ENCODE measurements around the gene RIN1.
"Not testable (repeated sequence)": the region's sequence is repeated elsewhere in the genome, so short reads cannot be mapped to it uniquely, and the experiment has no call there.

Gene RIN1

DNA sequence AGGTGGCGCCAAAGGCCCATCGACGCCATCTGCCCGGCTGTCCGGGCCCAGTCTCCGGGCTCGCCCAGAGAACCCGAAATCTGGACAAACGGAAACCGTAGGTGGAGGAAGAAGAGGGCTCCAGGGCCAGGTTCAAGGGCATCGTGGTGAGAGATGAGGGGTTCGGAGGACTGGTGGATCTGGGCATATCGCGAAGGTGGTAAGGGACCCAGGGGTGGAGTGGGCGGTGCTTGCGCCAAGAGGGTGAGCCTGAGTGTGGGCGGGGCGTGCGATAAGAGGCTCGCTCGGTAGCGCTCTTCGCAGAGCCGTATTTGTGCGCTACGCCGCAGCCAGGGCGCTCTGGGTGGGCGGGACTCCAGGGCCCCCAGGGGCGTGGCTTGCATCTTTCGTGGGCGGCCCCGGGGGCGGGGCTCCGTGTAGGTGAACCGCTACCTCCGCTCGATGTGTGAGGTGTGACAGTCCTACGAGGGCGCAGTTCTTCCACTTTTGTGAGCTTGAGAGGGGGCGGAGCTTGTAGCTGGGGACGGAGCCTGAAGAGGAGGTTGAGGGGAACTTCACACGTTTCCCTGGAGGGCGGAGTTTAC lies 24.2 kb downstream of the RIN1 start:
- Histone ChIP-seq H2AFZ (ENCODE audit: low read length) (peak overlapping the region; percentile 93), H3K27ac (replicated peaks; ENCODE audit: low read length) (peak overlapping the region; percentile 65), H3K36me3 (replicated peaks in 1 of 2; ENCODE audit: control insufficient read depth in 2 of 2, insufficient read depth in 2 of 2, low read length in 2 of 2) (no peaks in the 10 kb centered on the region), H3K4ac (ENCODE audit: low read length) (no peak overlapping the region), H4K8ac (ENCODE audit: low read depth, low read length) (no peak overlapping the region), H3K4me3 (ENCODE audit: low read length in 2 of 2) (peak overlapping the region; percentile 56 to 82), H3K14ac (ENCODE audit: low read length) (no peak overlapping the region), H3K18ac (ENCODE audit: low read length) (peak overlapping the region; percentile 73), H3K79me1 (ENCODE audit: low read depth, low read length) (no peaks in the 10 kb centered on the region), H3K27me3 (ENCODE audit: control insufficient read depth in 3 of 3, insufficient read depth in 3 of 3, low read depth in 1 of 3, low read length in 3 of 3) (peaks cover 0 to 4% (median 2%) of the 10 kb centered on the region in 3 experiments), H2BK15ac (ENCODE audit: low read length) (no peak overlapping the region), H2BK12ac (ENCODE audit: low read length) (no peak overlapping the region), H3K4me2 (ENCODE audit: insufficient read depth, low read length, poor library complexity, severe bottlenecking) (peak overlapping the region; percentile 64), H2BK120ac (ENCODE audit: low read depth, low read length) (no peak overlapping the region), H3K9me3 (replicated peaks in 1 of 2; ENCODE audit: control insufficient read depth in 2 of 2, insufficient read depth in 1 of 2, low read depth in 1 of 2, low read length in 2 of 2) (no peaks in the 10 kb centered on the region), H3K23ac (ENCODE audit: low read depth, low read length, poor library complexity) (no peak overlapping the region), H3K9ac (ENCODE audit: low read depth, low read length, poor library complexity) (peak overlapping the region; percentile 61), H4K91ac (ENCODE audit: low read depth, low read length, poor library complexity) (no peak overlapping the region), H3K4me1 (ENCODE audit: control insufficient read depth in 2 of 2, insufficient read depth in 1 of 2, low read depth in 1 of 2, low read length in 2 of 2) (peaks cover 8 to 13% of the 10 kb centered on the region in 2 donors), H2BK5ac (ENCODE audit: low read length) (no peak overlapping the region), H2AK5ac (ENCODE audit: low read depth, low read length) (no peak overlapping the region)
- WGBS, 2 donors (ENCODE audit: extremely low coverage in 2 of 2, insufficient read length in 2 of 2, insufficient replicate concordance in 1 of 2), result no CpG with 5 or more reads among the region's 44 CpGs
- DNase-seq (ENCODE audit: low spot score), result peak; percentile 92

- no peak overlapping the region for H4K91ac ChIP-seq (ENCODE audit: low read depth, low read length, poor library complexity)
- no peak overlapping the region for H3K14ac ChIP-seq (ENCODE audit: low read length)
- H3K27me3 ChIP-seq (ENCODE audit: control insufficient read depth in 3 of 3, insufficient read depth in 3 of 3, low read depth in 1 of 3, low read length in 3 of 3), result peaks cover 0 to 4% (median 2%) of the 10 kb centered on the region in 3 experiments
- H3K36me3 ChIP-seq (replicated peaks in 1 of 2; ENCODE audit: control insufficient read depth in 2 of 2, insufficient read depth in 2 of 2, low read length in 2 of 2), result no peaks in the 10 kb centered on the region
- no peak overlapping the region for H2BK120ac ChIP-seq (ENCODE audit: low read depth, low read length)
- DNase-seq (ENCODE audit: low spot score), result no peak
- no CpG with 5 or more reads among the region's 26 CpGs for WGBS, 2 donors (ENCODE audit: extremely low coverage in 2 of 2, insufficient read length in 2 of 2, insufficient replicate concordance in 1 of 2)
- H2AK5ac ChIP-seq (ENCODE audit: low read depth, low read length), result peak overlapping the region; percentile 76
- no peak overlapping the region for H3K27ac ChIP-seq (replicated peaks; ENCODE audit: low read length)
- H3K4ac ChIP-seq (ENCODE audit: low read length), result no peak overlapping the region
- no peaks in the 10 kb centered on the region for H3K9me3 ChIP-seq (replicated peaks in 1 of 2; ENCODE audit: control insufficient read depth in 2 of 2, insufficient read depth in 1 of 2, low read depth in 1 of 2, low read length in 2 of 2)
- H3K4me3 ChIP-seq (ENCODE audit: low read length in 2 of 2), result peak overlapping the region in 1 of 2 donors; percentile 56
- H3K4me1 ChIP-seq (ENCODE audit: control insufficient read depth in 2 of 2, insufficient read depth in 1 of 2, low read depth in 1 of 2, low read length in 2 of 2), result peaks cover 8 to 9% of the 10 kb centered on the region in 2 donors
- H3K18ac ChIP-seq (ENCODE audit: low read length), result no peak overlapping the region
- no peak overlapping the region for H4K8ac ChIP-seq (ENCODE audit: low read depth, low read length)
- no peak overlapping the region for H3K23ac ChIP-seq (ENCODE audit: low read depth, low read length, poor library complexity)
- H3K79me1 ChIP-seq (ENCODE audit: low read depth, low read length), result no peaks in the 10 kb centered on the region
- H2BK5ac ChIP-seq (ENCODE audit: low read length), result no peak overlapping the region
- no peak overlapping the region for H2BK12ac ChIP-seq (ENCODE audit: low read length)
- no peak overlapping the region for H3K9ac ChIP-seq (ENCODE audit: low read depth, low read length, poor library complexity)
- peak overlapping the region; percentile 51 for H2BK15ac ChIP-seq (ENCODE audit: low read length)
- H3K4me2 ChIP-seq (ENCODE audit: insufficient read depth, low read length, poor library complexity, severe bottlenecking), result peak overlapping the region; percentile 64
- H2AFZ ChIP-seq (ENCODE audit: low read length), result peak overlapping the region; percentile 93
Measured at GRCh38 chr11:66311470-66311964, 24.7 kb downstream of the RIN1 start.

GRCh38 chr11:66310803-66311440 lies 25.3 kb downstream of the RIN1 start:
- not testable (repeated sequence) for H3K4me3 ChIP-seq (ENCODE audit: low read length in 2 of 2); H3K4me2 ChIP-seq (ENCODE audit: insufficient read depth, low read length, poor library complexity, severe bottlenecking); H3K18ac ChIP-seq (ENCODE audit: low read length); H2BK120ac ChIP-seq (ENCODE audit: low read depth, low read length); H2BK5ac ChIP-seq (ENCODE audit: low read length); H3K23ac ChIP-seq (ENCODE audit: low read depth, low read length, poor library complexity); H3K4me1 ChIP-seq (ENCODE audit: control insufficient read depth in 2 of 2, insufficient read depth in 1 of 2, low read depth in 1 of 2, low read length in 2 of 2); H2BK12ac ChIP-seq (ENCODE audit: low read length); H3K27ac ChIP-seq (replicated peaks; ENCODE audit: low read length); H3K9me3 ChIP-seq (replicated peaks in 1 of 2; ENCODE audit: control insufficient read depth in 2 of 2, insufficient read depth in 1 of 2, low read depth in 1 of 2, low read length in 2 of 2); H4K91ac ChIP-seq (ENCODE audit: low read depth, low read length, poor library complexity); H3K79me1 ChIP-seq (ENCODE audit: low read depth, low read length); H3K14ac ChIP-seq (ENCODE audit: low read length); DNase-seq (ENCODE audit: low spot score); H4K8ac ChIP-seq (ENCODE audit: low read depth, low read length); H3K27me3 ChIP-seq (ENCODE audit: control insufficient read depth in 3 of 3, insufficient read depth in 3 of 3, low read depth in 1 of 3, low read length in 3 of 3); H3K9ac ChIP-seq (ENCODE audit: low read depth, low read length, poor library complexity); H3K36me3 ChIP-seq (replicated peaks in 1 of 2; ENCODE audit: control insufficient read depth in 2 of 2, insufficient read depth in 2 of 2, low read length in 2 of 2); H3K4ac ChIP-seq (ENCODE audit: low read length)
- H2AK5ac ChIP-seq (ENCODE audit: low read depth, low read length), result peak overlapping the region; percentile 76
- WGBS, 2 donors (ENCODE audit: extremely low coverage in 2 of 2, insufficient read length in 2 of 2, insufficient replicate concordance in 1 of 2), result no CpG with 5 or more reads among the region's 18 CpGs
- peak overlapping the region; percentile 51 for H2BK15ac ChIP-seq (ENCODE audit: low read length)
- peak overlapping the region; percentile 93 for H2AFZ ChIP-seq (ENCODE audit: low read length)

GRCh38 chr11:66310324-66310723 lies 25.9 kb downstream of the RIN1 start:
- Histone ChIP-seq H3K27ac (replicated peaks; ENCODE audit: low read length) (no peak overlapping the region), H2BK15ac (ENCODE audit: low read length) (no peak overlapping the region), H3K4ac (ENCODE audit: low read length) (no peak overlapping the region), H2BK5ac (ENCODE audit: low read length) (no peak overlapping the region), H4K91ac (ENCODE audit: low read depth, low read length, poor library complexity) (no peak overlapping the region), H3K27me3 (ENCODE audit: control insufficient read depth in 3 of 3, insufficient read depth in 3 of 3, low read depth in 1 of 3, low read length in 3 of 3) (peaks cover 0 to 5% (median 2%) of the 10 kb centered on the region in 3 experiments), H3K18ac (ENCODE audit: low read length) (no peak overlapping the region), H3K9me3 (replicated peaks in 1 of 2; ENCODE audit: control insufficient read depth in 2 of 2, insufficient read depth in 1 of 2, low read depth in 1 of 2, low read length in 2 of 2) (no peaks in the 10 kb centered on the region), H3K9ac (ENCODE audit: low read depth, low read length, poor library complexity) (no peak overlapping the region), H2BK120ac (ENCODE audit: low read depth, low read length) (no peak overlapping the region), H3K4me2 (ENCODE audit: insufficient read depth, low read length, poor library complexity, severe bottlenecking) (no peak overlapping the region), H3K4me3 (ENCODE audit: low read length in 2 of 2) (no peak overlapping the region), H3K23ac (ENCODE audit: low read depth, low read length, poor library complexity) (no peak overlapping the region), H3K36me3 (replicated peaks in 1 of 2; ENCODE audit: control insufficient read depth in 2 of 2, insufficient read depth in 2 of 2, low read length in 2 of 2) (no peaks in the 10 kb centered on the region), H3K4me1 (ENCODE audit: control insufficient read depth in 2 of 2, insufficient read depth in 1 of 2, low read depth in 1 of 2, low read length in 2 of 2) (peaks cover 7 to 8% of the 10 kb centered on the region in 2 donors), H2BK12ac (ENCODE audit: low read length) (no peak overlapping the region), H3K14ac (ENCODE audit: low read length) (no peak overlapping the region), H2AK5ac (ENCODE audit: low read depth, low read length) (no peak overlapping the region), H2AFZ (ENCODE audit: low read length) (no peak overlapping the region), H3K79me1 (ENCODE audit: low read depth, low read length) (no peaks in the 10 kb centered on the region), H4K8ac (ENCODE audit: low read depth, low read length) (no peak overlapping the region)
- WGBS, 2 donors (ENCODE audit: extremely low coverage in 2 of 2, insufficient read length in 2 of 2, insufficient replicate concordance in 1 of 2), result no CpG with 5 or more reads among the region's 8 CpGs
- no peak for DNase-seq (ENCODE audit: low spot score)

Measured in neuronal stem cell (in vitro differentiated cells).